Activated CD4-positive, CD25-positive, alpha-beta regulatory T cell treated with anti-CD3 and anti-CD28 coated beads, Interleukin-2, amount 50 U/mL, for 16 hours (primary cell): ENCODE measurements around the gene THAP4.

Source experiments
- DNase-seq: peaks from one replicate; pipeline ENCODE4 v3.0.0-alpha.2; 2020; ENCODE audit warnings: low read depth, low spot score

THAP4 gene

DNA sequence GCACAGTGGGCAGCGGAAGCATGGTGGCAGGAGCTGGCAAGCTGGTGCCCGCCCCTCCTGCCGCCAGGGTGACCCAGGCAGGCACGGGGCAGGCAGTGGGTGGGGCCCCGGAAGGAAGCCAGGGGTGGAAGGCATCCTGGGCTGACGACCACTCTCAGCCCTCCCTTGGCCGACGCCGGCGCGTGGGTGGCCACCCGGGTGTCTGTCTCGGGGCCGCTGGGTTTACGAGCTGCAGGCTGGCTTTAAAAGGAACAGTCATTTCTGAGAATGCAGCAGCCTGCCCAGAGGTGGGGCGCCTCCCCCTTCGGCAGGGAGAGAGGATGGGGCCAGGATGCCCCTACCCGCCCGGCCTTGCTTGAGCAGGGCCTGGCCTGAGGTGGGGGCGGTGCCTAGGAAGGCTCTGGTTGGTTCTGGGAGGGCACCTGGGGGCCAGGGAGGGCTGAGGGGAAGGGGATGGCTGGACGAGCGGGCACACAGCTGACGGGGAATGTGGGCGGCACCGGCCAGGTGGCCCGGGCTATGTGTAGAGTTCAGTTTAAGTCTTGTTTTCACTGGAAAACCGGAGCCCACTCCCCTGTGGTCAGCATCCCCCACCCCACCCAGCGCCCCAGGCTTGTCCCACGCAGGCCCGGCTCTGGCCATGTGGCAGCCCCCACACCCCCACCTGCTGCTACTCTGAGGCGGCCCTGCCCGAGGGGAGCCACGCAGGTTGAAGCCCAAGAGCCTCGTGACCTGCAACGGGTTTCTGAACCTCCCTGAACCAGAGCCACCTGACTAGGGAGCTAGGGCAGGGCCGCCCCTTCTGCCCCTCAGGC lies 72.2 kb downstream of the THAP4 start:
- DNase-seq = no peak

DNA sequence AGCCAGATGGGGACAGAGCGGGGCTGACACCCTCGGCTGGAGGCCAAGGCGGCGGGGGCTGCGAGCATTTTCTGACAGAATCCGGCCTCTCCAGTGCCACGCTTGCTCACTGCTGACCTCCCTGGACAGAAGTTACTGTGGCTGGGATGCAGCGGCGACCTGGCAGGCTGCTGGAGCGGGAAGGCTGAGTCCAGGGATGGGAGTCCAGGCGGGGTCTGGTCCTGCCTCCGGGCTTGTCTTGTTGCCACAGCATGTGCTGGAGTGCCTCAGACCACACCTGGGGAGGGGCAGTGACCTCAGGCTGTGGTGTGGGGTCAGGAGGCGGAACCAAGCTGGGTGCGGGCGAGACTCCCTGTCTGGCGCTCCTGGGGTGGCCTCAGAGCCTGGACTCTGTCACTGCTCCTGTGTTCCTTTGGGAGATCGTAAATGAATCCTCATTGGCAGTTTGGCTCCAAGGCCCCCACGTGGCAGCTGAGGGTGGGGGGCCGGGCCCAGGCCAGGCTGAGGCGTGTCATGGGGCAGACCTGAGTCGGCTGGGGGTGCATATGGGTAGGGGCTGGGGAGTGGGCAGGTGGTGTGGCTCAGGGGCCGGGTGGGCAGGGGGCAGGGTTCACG lies 72.9 kb downstream of the THAP4 start:
- no peak for DNase-seq

DNA sequence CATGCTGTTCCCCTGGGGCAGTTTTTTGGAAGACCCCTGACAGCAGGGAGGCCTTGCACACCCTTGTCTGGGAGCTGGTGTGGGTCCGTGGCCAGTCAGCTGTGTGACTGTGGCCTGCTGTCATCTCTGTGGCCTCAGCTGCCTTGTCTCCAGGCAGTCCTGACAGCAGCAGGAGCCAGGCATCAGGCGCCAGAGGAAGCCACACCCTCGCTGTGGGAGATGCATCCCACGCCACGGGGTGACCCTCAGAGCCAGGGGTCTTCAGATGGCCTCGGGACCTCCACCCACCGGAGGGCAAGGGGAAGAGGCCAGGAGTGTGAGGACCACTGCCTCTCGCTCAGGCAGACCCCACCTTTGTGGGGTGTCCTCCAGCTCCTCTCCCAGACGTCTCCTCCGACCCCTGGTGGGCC lies 73.4 kb downstream of the THAP4 start:
- DNase-seq = no peak

DNA sequence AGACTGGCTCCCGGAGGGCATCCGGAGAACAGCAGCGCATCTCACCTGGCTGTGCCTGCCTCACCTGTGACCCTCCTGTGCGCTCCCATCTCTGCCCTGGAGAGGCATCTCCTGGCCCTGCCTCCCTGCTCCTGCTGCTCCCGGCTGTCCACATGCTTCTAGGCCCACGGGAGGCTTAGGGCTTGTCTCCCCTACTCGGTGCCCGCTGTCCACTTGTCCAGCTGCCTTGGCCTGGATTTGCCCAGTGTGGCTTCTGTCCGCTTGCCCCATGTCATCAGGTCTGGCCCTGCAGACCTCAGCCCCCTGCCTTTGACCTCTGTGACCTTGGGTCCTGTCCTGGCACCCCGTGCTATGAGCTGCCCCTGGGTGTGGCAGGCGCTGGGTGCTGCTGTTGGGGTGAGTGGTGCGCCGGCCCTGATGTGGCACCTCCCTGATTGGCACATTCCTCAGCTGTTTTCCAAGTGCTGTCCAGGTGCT lies 73.9 kb downstream of the THAP4 start:
- DNase-seq = no peak

DNA sequence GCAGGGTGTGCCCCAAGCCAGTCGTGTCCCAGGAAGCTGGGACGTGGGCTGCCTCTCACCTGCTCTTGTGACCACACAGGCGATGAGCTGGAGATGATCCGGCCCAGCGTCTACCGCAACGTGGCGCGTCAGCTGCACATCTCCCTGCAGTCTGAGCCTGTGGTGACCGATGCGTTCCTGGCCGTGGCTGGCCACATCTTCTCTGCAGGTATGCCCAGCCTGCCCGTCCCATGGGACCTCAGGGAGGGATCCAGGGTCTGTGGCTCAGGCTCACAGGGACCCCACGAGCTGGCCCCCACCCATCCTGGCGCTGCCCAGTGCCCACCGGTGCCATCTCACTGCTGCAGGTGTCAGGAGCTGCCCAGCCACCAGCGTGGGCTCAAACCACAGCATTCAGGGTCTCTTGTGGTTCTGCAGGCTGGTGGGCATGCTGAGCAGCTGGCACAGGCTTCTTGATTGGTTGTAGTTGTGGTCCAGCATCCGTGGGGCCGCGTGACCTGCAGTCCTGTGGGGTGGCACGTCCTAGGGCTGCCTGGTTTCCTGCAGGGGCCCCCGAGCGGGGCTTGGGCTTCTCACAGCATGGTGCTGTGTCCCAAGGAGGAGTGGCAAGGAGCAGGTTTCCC lies 74.6 kb downstream of the THAP4 start:
- DNase-seq = no peak

DNA sequence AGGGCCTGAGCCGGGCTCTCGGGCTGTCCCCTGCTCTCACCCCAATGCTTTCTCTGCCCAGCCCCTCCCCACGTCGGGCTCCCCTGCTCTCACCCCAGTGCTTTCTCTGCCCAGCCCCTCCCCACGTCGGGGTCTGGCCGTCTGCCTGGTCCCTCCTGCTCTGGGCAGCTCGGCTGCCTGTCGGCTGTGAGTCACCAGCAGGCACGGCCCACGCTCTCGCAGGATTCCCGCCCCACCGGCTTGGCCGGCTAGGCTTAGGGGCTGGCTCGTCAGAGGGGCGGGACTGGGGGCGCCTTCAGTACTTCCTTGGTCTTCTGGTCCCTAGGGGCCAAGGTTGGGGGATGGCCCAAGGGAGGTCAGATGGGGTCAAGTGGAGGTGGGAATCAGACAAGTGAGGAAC lies 75.1 kb downstream of the THAP4 start:
- no peak for DNase-seq

DNA sequence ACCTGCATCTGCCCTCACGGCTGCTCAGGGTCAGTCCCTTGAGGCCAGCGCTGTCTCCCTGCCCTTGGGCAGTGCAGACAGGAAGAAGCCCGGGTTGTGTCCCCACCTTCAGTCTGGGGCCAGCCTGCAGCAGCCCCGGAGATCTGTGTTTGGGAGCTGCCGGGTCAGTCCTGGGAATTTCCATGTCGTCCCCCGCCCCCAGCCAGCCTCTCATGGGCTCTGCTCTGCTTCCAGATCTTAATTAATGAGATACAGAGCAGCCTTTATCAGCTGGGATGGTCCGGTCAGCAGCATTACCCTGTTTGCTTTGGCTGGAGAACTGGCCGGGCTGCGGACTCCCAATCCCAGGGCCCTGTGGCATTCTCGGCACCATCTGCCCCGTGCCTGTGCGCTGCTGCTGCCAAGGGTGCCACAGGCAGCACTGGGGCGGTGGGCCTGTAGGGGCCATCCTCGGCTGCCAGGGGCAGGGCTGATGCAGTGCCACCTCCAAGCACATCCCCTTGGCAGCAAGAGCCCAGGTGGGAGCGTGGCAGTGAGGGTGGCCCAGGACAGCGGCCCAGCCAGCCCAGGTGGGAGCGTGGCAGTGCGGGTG lies 76.0 kb downstream of the THAP4 start:
- DNase-seq = no peak

DNA sequence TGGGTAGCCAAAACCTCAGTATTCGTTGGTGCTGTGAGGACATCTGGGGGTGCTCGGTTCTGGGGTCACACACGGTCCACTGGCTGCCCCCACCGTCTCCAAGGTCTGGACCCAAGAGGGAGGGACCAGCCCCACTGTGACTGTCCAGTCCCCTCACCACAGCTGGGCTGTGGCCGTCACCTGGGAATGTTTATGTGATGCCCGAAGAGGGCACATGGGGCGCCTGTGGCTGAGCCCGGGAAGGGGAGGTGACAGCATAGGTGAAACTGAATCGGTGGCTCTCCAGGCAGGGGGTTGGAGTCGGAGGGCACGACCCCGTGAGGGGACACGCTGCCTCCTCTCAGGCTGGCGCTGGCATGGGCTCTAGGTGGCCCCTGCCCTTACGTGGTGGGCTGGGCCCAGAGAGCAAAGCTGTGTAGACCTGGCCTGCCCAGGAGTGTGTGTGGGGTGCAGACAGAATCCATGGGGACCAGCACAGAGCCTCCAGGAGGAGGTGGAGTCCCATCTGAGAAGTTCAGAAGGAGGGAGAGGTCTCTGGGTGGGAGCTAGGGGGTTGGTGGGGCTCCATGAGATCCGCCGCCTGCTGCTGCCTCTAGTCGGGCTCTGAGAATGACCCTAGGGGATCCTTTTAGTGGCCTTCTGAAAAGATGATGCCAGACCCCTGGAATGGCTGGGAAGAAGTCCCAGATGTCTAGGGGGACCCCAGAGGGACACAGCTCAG lies 76.6 kb downstream of the THAP4 start:
- no peak for DNase-seq

DNA sequence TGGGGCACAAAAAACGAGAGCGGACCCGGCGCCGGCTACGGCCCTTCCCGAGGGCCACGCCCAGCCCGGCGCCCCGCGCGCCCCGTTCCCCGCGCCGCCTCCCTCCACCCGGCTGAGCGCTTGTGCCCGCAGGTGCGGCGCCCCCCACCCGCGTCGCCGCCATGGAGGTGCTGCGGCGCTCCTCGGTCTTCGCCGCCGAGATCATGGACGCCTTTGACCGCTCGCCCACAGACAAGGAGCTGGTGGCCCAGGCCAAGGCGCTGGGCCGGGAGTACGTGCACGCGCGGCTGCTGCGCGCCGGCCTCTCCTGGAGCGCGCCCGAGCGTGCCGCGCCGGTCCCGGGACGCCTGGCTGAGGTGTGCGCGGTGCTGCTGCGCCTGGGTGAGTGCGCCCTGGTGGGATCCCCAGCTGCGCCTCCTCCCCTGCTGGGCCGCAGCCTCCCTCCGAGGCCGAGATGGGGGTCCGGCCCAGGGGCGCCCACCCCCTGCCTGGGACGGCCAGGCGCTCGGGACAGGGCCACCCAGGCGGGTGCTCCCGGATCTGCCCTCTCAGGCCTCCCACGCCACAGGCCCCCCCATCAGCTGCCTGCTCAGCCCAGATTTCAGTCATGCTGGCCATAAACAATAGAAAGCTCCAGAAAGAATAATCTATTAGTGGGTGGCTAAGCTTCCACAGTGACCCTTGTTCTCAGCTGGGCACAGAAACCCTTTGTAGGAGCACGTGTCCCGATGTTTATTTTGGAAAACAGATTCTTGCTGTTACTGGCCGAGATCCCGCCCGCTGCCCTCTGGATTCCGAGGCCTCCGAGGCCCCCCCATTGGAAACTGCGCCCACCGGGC lies 77.4 kb downstream of the THAP4 start:
- DNase-seq = no peak

DNA sequence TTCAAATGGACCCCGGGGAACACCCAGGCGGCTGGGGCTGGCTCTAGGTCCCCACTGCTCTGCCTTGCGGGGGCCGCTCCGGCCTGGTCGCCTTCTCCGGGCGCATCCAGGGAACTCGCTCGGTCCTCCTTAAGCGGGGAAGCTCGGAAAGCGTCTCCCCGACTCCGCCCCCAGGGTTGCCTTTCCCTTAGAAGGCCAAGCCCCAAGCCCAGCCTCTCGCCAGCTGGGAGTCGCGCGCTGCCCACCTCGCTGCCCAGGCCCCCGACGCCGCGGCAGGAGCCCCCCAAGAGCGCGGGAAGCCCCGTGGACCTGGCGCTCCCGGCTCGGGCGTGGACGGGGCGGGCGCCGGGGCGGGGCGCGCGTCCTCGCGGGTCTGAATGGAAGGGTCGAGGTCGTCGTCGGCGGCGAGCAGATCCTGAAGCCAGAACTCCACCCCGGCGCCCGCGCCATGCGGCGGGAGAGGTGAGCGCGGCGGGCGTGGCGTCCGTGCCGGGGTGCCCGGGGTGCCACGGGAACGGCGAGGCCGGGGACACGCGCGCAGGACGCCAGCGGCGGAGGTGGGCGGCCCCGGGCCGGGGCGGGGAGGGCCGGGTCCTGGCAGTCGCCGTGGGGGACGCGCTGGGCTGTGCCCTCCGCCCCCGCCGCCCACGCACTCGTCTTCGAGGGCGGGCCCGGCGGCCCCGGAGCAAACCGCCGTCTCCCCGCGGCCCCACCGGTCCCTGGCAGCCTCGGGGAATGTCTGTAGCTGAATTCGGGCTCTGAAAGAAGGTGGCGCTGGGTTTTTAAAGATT lies 78.2 kb downstream of the THAP4 start, which contains the start of gene BOK:
Gene BOK, plus strand, starts transcription at position 214 of the 791 bp plus-strand sequence. CDS start 739 bp downstream, outside the sequence.
- no peak for DNase-seq

DNA sequence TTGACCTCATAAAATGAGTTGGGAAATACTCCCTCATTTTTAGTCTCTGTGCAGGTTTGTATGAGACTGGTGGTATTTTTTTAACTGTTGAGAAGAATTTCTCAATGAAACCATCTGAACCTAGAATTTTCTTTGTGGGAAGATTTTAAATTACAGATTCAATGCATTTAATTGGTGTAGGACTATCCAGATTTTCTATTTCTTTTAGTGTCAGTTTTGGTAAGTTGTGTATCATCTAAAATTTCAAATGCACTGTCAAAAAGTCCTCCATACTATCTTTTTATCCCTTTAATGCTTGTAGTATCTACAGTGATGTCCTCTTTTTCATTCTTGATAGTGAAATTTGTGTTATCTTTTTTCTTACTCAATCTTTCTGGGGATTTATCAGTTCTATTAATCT lies 80.2 kb downstream of the THAP4 start:
- no peak for DNase-seq

DNA sequence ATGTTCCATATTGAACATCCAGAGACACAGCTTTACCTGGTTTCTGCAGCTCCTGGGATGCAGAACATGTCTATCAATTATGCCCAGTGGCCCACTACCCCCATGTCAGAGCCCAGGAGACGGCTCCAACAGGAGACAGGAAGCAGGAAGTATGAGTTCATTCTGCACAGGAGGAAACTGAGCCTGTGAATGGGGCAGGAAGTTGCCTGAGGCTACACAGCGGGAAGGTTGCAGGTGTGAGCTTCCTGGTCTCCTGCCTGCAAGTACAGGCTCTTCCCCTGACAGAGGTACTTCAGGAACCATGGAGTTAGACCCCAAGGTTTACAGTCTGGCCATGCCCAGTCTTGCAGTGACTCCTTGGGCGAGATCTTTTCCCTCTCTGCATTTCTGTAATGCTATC lies 81.2 kb downstream of the THAP4 start:
- no peak for DNase-seq

DNA sequence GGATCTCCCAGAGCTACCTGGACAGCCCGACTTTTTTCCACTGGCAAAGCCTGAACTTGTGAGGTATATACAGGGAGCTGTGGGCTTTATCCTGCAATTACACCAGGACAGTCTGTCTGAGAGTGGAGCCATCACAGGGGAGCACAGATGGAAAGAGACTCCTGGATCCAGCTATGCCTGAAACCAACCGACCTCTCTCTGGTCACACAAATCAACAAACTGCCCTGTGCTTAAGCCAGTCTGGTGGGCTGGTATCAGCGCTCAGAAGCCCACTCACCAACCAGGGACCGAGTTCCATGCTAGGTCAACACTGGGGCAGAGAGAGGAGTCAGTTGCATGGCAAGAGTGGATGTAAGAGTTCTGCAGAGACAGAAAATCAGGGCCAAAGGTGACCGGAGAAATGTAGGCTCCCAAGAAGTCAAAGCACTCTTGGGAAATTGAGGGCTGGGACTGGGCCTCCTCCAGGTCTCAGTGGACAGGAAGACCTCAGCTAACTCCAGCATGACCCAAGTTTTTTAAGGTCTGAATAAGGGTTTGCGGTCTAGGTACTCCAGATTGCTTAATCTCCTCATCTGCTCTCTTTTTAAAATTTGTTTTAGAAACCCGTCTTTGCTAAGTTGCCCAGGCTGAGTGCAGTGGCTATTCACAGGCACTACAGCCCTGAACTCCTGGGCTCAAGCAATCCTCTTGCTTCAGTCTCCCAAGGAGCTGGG lies 82.2 kb downstream of the THAP4 start:
- no peak for DNase-seq

DNA sequence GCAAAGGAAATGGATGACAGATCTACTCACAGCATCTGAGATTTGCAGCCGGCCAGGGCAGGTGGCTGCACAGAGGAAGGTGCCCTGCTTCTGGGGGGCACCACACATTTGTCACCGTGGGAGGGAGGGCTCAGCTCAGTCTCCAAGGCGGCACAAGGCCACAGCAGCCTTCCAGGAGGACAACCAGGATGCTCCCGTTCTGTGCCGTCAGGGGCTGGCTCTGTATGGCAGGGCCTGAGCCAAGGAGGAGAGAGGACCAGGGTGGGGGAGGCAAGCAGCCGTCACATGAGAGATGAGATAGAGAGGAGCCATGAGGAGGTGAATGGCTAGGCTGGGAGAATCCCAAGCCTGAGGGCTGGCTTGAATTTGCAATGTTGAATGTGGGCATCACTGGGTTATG lies 83.0 kb downstream of the THAP4 start:
- no peak for DNase-seq

DNA sequence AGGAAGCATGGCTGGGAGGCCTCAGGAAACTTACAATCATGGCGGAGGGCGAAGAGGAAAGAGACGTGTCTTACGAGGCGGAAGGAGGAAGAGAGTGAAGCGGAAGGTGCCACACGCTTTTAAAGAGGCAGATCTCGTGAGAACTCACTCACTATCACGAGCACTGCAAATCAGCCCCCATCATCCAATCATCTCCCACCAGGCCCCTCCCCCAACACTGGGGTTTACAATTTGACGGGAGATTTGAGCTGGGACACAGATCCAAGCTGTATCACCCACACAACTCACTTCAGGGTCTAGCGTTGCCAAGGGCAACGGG lies 83.5 kb downstream of the THAP4 start:
- DNase-seq = no peak

DNA sequence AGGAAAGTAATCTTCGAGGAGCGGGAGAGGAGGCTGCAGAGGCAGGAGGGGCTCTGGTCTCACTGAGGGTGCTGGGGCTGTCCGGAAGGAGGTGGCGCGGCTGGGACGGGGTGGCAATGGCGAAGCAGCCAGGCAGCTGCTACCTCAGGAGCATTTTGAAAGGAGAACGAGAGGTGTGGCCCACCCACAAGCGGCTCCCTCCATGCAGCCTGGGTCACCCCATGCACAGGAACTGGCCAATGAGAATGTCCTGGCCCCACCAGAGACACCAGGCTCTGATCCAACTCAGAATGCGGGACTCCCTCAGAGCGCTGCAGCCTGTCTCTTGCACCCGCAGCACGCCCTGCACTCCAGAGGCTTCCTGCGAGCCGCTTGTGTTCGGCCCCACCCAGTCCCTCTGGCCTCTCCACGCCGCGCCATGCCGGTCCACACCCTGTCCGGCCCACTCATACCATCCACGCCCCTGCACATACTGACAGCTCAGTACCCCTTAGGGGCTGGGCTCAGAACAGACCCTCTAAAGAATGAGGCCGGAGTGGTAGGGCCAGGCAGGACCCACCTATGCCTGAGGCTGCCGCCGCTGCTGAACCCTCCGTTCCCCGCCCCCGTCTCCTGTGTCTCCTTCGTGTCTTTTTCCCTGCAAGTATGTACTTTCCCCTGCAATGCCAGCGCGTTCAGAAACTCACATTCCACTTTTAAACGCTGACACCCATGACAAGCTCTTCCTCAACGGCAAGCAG lies 84.8 kb downstream of the THAP4 start:
- no peak for DNase-seq

DNA sequence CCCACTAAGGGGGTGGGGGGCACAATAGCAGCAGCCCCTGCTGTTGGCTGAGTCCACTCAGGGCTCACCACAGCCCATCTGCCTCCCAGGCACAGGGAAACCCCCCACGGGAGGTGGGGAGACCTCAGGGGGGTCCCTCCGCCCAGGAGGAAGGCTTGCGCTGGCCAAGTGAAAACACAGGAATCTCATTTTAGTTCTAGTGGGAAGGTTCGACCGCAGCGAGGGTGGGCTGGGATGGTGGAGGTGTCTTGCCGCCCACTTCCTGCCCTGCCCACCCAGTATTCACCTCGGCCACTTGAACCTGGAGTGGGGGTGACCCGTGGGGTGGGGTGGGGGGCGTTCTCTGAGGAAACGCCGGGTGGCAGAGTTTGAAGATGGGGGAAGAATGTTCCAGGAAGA lies 85.4 kb downstream of the THAP4 start:
- DNase-seq = no peak
